SIG-M5 treated with dmso at 0.1 percent for 504 hours (cell line): ENCODE results near the gene FSCN2.

Experiments
- DNase-seq: peaks from one replicate; lab custom pipeline; 2025; ENCODE audit not compliant: unreplicated experiment; lab: John Stamatoyannopoulos, UW

FSCN2 gene

DNA sequence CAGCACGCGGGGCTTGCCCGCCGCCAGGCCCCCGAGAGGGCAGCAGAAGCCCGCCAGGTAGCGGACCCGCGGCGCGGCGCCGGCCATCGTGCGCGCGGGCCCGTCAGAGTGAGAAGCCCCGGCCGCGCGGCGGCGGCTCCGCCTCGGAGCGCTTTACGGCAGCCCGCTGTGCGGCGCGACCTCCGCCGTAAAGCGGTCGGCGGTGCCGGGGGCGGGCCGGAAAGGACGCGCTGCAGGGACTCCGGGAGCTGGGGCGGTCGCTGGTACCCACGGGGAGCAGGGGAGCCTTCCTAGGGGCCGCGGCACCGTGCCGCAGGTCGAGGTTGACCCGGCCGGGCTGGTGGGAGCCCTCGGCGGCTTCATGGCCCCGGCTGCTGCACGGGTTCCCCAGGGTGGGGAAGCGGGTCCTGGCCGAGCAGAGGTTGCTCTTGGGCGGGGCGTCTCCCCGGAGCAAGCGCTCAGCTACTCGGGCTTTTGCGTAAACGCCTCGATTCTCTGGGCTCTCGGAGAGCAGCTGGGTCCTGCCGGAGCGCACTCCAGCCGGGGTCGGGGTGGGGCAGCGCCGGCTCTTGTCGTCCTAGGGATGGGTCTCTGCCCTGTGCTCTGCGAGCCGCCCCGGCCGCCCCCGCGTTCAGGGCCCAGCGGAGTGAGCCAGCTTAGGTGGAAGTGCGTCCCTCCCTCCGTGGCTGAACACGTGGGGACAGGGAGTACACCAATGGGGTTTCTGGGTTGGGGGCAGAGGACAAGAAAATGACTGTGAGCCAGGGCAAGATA, 24.3 kb downstream of the FSCN2 start, which contains the start of gene FAAP100:
Gene FAAP100, minus strand, starts transcription at position 110 of the 774 bp plus-strand sequence. Its CDS starts 23 bp downstream, at position 87.
- DNase-seq: peak; percentile 86

DNA sequence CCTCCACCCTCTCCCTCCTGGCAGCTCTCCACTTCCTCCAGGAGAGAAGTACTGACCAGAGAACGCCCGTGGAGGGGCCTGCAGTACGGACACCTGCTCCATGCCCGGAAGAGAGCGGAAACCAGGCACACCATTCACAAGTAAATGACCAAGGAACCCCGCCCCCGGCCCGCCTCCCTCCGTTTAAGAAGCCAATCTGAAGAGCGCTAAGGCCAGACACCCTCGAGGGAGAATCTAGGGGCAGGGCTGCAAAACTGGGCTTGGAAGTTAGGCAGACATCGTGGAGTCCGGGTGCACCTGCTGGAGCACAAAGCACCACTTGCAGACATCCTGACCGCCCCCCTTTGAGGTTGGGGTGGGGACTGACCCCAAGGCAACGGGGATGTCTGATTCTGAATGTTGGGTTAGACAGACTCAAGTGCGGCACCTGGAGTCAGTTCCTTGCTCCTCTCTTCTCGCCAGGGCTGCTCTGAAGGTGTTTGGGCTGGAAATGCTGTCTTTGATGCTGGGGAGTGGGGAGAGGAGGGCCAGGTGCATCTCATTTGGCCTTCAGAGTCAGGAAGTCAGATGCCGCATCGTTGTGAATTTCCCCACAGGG, 24.9 kb downstream of the FSCN2 start:
- peak; percentile 97 for DNase-seq

DNA sequence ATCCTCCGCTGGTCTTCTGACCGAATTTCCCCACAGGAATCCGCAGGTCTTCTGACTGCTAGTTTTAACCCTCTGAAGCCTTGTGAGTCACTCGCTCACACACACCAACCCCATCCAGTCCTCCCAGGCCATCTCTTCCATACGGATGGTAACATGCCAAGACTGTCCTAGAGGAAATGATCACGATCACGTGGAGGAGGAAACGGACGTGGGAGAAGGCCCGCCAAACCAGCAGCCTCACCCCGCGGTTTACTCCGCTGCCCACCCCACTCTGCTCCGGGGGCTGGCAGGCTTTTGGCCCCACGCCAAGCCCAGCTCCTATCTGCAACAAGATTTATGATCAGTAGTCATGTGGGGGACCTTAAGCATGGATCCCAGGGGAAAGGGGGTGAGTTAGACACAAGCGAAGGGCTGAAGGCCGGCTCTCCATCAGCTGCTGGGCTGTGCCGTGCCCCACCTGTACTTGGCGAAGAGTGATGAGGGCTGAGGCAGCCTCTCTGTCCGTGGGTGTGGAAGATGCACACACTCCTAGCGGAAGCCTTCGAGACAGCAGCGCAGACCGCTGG, 25.5 kb downstream of the FSCN2 start:
- DNase-seq: no peak

DNA sequence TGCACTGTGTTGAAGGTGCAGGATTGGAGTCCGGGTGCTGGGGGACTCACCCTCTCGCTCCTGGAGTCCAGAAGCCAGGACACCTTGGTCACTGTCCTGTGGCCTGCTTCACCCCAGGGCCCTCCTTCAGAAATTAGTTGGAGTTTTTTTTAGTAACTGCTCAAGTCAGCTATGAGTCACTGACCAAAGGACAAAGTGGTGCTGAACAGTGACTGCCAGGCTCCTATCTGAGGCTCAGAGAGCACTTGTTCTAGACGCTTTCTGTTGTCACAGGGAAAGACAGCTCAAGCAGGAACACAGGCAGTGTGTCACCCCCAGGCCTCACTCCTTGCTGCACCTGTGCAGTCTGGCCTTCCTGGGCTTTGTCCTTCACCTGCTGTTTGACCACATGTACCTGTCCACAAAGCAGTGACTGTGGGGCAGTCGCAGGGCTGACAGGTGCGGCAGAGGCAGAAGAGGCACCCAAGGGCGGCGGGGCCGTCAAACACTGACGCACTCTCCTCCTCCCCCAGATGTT, 28.1 kb downstream of the FSCN2 start:
- DNase-seq: no peak

DNA sequence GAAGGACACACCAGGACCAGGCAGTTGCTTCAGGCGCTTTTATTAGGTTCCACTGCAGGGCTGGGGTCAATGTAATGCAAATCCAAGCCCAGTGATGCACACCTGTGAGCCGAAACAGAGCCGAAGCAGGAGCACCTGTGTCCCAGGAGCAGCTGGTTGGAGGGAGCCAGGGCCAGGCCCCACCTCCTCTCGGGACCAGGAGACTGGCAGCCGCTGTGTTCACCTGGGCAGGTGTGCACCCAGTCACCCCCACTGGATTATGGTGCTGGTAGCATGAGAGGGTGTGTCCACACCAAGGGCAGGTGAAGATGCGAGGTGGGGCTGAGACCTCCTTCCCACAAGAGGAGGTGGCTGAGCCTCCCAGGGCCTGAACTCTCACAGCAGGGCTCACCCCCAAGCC, 28.7 kb downstream of the FSCN2 start:
- DNase-seq: no peak

DNA sequence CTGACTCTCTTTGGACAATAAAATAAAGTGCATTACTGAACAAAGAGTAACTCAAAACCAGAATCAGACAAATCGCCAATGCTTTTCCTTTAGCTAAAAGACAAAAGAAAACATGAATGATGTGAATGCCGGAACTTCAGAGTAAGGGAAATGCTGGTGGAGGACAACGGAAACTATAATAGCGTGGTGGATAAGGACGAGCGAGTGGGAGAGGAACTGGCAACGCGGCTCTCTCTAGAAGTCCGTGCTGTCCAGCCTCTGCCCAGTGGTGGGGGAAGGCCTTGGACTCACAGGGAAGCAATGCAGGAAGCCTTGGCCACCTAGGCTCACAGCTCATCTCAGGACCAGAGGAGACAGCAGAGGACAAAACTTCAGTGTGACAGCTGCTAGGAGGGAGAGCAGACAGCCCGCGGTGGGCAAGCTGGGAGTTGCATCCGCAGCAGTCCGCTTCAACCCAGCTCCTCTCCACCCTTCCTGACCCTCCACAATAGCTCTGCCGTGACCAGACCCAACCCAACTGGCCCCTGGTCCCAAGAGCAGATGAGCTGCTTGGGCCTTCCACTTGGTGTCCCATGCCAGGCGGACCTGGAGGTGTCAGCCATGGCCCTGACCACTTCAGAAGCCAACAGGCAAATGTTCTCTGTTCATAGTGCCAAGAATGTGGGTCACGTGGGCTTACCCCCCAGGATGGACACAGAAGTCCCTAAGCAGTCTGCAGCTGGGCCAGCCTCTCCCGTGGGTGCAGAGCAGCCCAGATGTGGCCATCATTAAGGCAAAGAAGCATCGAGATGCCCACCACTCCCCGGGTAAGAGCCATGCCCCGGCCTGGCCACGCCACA, 29.3 kb downstream of the FSCN2 start:
- DNase-seq: no peak

DNA sequence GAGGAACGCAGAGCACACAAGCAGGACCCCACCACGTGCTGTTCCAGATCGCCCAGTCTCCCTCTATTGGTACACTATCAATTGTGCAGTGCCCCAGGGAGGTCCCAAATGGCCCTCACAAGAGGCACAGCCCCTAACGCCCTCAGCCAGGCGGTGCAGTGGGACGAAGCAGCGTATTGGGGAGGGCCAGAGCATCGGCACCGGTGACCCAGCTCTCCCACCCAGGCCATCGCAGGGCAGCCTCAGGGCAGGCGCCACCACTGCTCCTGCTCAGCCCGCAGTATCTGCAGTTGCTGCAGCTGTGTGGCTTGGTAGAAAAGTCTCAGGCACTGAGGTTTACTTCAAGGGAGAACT, 29.9 kb downstream of the FSCN2 start:
- DNase-seq: no peak

DNA sequence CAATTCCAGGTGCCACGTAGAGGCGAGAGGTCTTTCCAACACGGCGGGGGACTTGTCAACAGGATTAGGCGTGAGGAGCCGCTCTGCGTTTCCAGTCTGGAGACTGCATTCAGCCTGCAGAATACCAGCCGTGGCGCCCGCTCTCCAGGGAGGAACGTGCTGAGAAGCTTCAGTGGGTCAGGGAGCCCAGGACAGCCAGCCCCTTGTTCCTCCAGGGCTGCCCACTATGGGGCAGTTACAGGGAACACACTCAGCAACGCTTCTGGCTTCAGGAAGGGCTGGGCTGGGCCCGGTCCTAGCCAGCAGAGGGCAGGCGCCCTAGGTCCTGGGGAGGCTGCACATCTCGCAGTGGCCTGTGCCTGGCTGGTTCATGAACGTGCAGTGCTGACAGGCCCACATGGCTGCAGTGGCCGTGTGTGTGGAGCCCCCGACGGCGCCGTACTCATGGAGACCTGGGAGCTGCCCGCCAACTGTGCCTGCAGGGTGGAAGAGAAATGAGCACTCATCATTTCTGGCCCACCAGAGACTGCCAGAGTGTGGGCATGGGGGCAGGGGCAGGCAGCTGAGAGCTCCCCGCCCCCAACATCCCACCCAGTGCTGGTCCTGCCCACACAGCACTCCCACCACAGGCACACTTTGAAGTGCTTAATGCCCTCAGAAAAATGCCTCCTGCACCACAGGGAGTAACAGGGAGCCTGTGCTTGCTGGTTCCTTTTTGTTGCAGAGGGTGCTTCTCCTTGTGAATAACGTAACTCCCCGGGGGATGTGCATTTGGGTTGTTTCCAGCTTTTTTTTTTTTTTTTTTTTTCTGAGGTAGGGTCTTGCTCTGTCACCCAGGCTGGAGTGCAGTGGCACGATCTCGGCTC, 31.0 kb downstream of the FSCN2 start:
- peak; percentile 25 for DNase-seq

DNA sequence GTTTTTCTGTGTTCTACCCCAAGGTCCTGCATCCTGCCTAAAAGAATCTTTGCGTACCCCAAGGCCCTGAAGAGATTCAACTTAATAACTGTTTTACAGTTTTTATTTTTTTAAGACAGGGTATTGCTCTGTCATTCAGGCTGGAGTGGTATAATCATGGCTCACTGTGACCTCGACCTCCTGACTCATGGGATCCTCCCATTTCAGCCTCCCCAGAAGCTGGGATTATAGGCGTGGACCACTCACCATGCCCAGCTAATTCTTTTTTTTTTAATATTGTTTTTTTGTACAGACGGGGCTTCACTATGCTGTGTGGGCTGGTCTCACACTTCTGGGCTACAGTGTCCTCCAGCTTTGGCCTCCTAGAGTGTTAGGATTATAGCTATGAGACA, 33.3 kb downstream of the FSCN2 start:
- no peak for DNase-seq

DNA sequence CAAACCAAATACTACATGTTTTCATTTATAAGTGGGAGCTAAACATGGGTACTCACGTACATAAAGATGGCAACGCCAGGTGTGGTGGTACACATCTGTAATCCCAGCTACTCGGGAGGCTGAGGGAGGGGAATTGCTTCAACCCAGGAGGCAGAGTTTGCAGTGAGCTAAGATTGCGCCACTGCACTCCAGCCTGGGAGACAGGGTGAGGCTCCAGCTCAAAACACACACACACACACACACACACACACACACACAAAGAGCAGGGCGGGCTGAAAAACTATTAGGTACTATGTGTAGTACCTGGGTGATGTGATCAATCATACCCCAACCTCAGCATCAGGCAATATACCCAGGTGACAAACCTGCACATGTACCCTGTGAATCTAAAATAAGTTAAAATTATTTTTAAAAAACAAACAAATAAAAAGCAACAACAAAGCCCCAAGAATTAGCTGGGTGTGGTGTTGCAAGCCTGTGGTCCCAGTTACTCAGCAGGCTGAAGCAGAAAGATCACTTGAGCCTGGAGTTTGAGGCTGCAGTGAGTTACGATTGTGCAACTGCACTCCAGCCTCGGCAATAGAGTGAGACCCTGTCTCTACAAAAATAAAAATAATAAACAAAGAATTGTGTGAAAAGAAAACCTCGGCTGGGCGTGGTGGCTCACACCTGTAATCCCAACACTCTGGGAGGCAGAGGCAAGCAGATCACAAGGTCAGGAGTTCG, 35.8 kb downstream of the FSCN2 start:
- peak; percentile 91 for DNase-seq

DNA sequence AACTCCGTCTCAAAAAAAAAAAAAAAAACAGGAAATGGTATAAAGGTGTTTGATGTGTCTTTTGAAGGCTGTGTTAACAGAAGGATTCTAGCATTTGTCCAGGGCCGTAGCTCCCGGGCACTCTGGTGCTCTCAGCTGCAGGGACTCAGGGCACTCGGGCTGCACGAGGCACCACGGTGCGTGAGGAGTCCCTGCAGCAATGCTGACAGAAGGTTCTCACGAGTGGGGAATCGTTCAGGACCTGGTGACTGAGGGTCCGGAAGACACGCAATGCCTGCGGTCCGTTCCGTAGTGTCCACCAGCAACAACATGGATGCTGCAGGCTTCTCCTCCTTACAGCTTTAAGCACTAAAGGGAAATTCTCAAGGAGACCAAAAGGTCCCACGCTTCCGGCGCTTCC, 36.6 kb downstream of the FSCN2 start:
- DNase-seq: no peak

DNA sequence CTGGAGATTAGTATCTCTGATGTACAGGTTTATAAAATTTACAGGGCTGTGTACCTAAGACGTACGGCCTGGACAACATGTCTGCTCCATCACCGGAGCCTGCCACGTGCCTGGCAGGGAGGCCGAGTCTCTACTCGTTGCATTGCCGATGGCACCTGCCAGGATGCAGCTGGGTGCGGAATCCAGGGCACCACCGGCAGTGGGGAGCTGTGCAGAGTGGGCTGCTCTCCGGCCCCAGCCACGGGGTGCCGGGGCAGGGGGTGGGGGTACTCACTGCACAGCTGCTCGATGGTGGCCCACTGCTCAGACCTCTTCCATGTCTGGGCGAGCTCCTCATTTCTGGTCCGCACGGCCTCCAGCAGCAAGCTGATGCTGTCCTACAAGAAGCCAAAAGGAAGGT, 37.1 kb downstream of the FSCN2 start:
- DNase-seq: no peak

DNA sequence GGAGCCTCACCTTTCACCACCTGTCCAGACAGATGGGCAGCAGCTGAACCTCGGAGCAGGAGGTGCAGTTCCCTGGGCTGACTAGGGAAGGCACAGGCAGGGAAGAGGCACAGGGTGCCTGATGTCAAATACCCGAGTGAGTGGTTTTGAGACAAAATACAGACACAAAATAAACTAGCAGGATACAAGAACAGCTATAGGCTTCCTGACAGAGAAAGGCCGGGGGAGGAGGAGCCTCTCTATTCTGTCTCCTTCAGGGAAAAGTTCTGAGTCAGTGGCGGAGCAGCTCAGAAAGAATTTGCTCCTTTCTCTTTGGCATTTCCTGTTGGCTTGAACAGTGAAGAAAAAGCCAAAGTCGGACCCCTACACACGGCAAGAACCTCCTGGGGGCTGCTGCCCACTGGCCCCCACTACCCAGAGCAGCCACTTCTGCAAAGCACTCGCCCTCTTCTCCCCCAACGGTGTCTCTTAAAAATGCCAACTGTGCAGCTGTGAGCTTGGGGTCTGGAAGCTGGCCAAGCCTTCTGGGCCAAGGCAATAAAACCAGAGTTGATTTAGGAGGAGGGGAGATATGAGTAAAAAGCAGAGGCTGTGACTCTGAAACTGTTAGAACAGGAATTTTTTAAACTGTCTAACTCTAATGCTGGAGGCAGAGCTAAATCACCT, 38.4 kb downstream of the FSCN2 start:
- DNase-seq: peak; percentile 43

DNA sequence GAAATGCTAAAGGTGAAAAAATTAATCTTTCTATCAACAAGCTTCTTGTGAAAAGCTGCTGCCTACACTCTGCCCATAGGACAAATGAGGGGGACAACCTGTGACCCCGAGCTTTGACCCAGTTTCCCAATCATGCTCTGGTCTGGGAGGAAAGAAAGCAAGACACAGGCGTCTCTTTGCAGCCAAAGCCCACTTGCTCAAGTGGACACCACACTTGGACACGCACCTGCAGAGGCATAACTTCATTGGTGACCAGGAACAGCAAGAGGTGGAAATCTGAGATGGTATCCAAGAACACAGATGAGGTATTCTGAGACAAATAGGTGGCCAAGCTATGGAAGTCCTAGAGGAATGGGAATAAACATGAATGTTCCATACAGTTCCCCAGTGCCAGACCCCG, 39.0 kb downstream of the FSCN2 start:
- DNase-seq: no peak

DNA sequence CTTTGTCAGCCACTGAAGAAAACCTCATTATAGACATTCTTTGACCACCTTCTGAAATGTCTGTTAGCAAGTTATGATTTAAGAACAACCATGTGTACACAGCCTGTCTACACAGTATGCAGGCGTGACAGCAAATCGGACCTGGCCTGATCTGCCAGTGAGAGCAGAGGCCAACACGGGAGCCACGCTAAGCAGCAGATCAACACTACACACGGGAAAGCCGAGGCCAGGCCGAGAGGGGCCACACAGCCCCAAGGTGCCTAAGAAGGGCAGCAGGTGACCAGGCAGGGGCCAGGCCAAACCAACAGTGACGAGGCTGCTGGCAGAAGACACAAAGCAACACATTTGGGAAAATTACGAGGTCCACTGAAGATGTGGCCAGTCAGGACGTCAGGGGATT, 40.2 kb downstream of the FSCN2 start:
- DNase-seq: no peak

DNA sequence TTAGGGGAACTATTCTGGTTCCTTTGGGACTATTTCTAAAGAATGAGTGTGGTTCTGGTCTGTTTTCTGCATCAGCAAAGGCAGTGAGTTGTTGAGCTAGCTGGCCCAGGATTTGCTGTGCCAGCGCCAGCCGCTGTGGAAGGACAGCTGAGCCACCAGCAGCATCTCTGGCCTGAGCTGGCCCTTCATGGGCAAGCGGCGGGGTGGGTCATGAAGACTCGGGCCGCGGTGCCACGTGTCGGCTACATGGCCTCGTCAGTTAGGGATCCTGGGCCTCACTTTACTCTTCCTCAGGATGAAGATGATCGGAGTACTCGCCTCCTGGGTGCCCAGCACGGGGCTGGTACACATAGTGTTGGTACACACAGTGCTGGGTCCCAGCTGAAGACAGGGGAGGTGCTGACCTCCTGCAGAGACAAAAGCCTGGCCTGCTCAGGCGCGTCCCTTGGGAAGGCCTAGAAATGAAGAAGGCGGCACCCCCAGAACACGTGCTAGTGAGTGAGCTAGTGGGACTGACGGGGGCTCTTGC, 41.9 kb downstream of the FSCN2 start:
- DNase-seq: no peak

DNA sequence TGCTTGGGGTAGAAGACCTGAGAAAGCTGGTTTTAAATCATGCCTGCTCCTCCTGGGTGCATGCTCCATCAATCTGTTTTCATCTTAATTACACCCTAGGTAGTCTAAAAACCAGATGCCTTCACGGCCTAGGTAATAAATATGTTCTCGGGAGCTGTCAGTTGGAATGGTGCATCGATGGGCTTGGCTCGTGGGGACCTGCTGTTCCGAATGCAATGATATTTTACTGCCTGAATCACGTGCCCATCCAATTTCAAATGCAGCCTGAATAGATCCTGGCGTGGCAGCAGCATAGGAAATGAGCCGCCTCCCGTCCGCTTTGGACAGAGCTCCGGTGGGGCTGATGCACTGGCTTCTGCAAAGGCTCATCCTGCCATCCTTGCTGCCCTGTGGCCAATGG, 42.8 kb downstream of the FSCN2 start:
- no peak for DNase-seq

DNA sequence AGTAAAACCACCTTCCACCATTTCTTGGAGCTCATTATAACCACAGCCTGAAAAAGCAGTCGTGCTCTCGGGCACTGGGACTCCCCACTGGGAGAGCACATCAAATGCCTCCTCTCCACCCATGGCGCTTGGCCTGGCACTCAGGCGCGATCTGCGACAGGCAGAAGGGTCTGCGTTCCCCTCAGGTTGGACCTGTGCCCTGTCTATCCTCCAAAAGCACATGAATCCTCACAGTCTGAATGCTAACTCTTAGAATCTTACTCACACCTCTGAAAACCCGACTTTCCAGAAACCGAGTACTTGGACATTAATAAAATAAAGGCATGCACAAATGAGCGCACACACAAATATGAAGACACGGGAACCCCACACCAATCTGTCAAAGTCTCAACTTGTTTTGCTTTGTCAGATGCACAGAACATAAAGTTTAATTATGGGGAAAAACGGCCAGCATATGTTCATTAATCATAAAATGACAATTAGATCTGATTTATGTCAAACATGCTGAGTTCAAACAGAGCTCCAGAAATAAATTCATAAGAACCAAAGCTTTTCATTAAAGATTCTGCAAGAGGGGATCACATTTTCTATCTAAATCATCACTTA, 44.5 kb downstream of the FSCN2 start:
- no peak for DNase-seq
